MM.1S (cell line): ENCODE measurements around the gene OR5K2.

Experiments used
- DNase-seq: peaks from one replicate; pipeline ENCODE4 v3.0.0-alpha.2; 2015
- H2AFZ ChIP-seq: fragments of 300-600 bp; sonication (generic); 2 replicates; pipeline ENCODE4 v1.6.0; 2016; ENCODE audit warnings: antibody characterized with exemption, low read length
- H3F3A ChIP-seq: fragments of 300-600 bp; sonication (generic); 2 replicates; pipeline ENCODE4 v1.6.1; 2016; ENCODE audit warnings: mild to moderate bottlenecking, antibody characterized with exemption, low read length, moderate library complexity, mixed read lengths; ENCODE audit not compliant: insufficient read depth
- H3K27ac ChIP-seq: fragments of 300-600 bp; sonication (generic); 2 replicates; pipeline ENCODE4 v1.5.1; 2016; ENCODE audit warnings: mild to moderate bottlenecking, low read length
- H3K27me3 ChIP-seq: fragments of 300-600 bp; sonication (generic); replicated peaks from 2 replicates; pipeline ENCODE4 v1.6.0; 2016; ENCODE audit warnings: low read length; ENCODE audit not compliant: insufficient read depth
- H3K36me3 ChIP-seq: fragments of 300-600 bp; sonication (generic); replicated peaks from 2 replicates; pipeline ENCODE4 v1.6.1; 2016; ENCODE audit warnings: mild to moderate bottlenecking, low read length, mixed read lengths; ENCODE audit not compliant: insufficient read depth
- H3K4me1 ChIP-seq: fragments of 300-600 bp; sonication (generic); 2 replicates; pipeline ENCODE4 v1.6.1; 2016; ENCODE audit warnings: low read length, mixed read lengths
- H3K4me2 ChIP-seq: fragments of 300-600 bp; sonication (generic); 2 replicates; pipeline ENCODE4 v1.6.0; 2016; ENCODE audit warnings: low read depth, low read length
- H3K4me3 ChIP-seq: fragments of 300-600 bp; sonication (generic); 2 replicates; pipeline ENCODE4 v1.5.1; 2016; ENCODE audit warnings: low read length, mixed read lengths
- H3K79me2 ChIP-seq: fragments of 300-600 bp; sonication (generic); 2 replicates; pipeline ENCODE4 v1.6.1; 2016; ENCODE audit warnings: mixed run types, low read length, mixed read lengths
- H3K9ac ChIP-seq: fragments of 300-600 bp; sonication (generic); 2 replicates; pipeline ENCODE4 v1.6.1; 2016; ENCODE audit warnings: low read length, mixed read lengths
- H3K9me2 ChIP-seq: fragments of 300-600 bp; sonication (generic); replicated peaks from 2 replicates; pipeline ENCODE4 v1.6.1; 2016; ENCODE audit warnings: mild to moderate bottlenecking, low read length, mixed read lengths; ENCODE audit not compliant: insufficient read depth
- H3K9me3 ChIP-seq: fragments of 300-600 bp; sonication (generic); replicated peaks from 2 replicates; pipeline ENCODE4 v1.6.1; 2016; ENCODE audit warnings: mild to moderate bottlenecking, low read length, mixed read lengths; ENCODE audit not compliant: insufficient read depth
- H4K20me1 ChIP-seq: fragments of 300-600 bp; sonication (generic); 2 replicates; pipeline ENCODE4 v1.6.1; 2016; ENCODE audit warnings: mild to moderate bottlenecking, low read length, moderate library complexity, mixed read lengths; ENCODE audit not compliant: insufficient read depth
- CTCF ChIP-seq: fragments of 300-600 bp; sonication (generic); IDR thresholded peaks from 2 replicates; pipeline ENCODE4 v1.5.1; 2016; ENCODE audit warnings: antibody characterized with exemption, low read length, mixed read lengths
- EZH2 ChIP-seq: fragments of 300-600 bp; sonication (generic); optimal IDR thresholded peaks from 2 replicates; pipeline ENCODE3; 2017; ENCODE audit warnings: low read depth, mild to moderate bottlenecking, antibody characterized with exemption, low read length, mixed read lengths
- EZH2phosphoT487 ChIP-seq: fragments of 300-600 bp; sonication (generic); IDR thresholded peaks from 2 replicates; pipeline ENCODE4 v1.6.1; 2018; ENCODE audit warnings: antibody characterized with exemption, low read length

The OR5K2 gene

DNA sequence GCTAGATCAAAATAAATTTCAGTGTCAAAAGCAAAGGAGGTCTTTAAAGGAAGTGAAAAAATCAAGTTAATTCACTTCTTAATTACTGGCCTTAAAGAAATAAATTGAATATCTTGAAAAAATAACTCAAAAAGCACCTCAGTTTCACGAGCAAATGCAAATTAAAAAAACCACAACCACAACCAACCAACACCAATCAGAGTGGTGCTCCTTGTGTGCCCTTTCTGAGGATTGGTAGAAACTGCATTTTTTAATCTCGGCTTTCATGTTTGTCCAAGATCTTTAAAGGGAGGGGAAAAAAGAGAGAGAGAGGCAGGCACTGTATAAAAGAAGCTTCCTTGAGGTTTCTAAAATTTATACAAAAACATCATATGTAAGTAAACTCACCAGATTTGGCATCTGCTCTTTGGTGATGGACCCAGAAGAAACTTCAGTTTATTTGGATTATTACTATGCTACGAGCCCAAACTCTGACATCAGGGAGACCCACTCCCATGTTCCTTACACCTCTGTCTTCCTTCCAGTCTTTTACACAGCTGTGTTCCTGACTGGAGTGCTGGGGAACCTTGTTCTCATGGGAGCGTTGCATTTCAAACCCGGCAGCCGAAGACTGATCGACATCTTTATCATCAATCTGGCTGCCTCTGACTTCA lies 34.3 kb downstream of the OR5K2 start, which contains the start of gene GPR15:
Gene GPR15 (plus strand): TSS at position 357 of the 653 bp plus-strand sequence. CDS start 56 bp downstream, at position 413.
- Histone ChIP-seq H3K4me1 (0 out of 2 replicates have a peak, but pooled peaks cover 3% of the 10 kb centered on the region), H4K20me1 (no peaks in the 10 kb centered on the region), H3K27ac (no peak within 1 kb of the TSS), H3F3A (no peaks in the 10 kb centered on the region), H3K9me2 (no peaks in the 10 kb centered on the region), H3K4me3 (no peak within 1 kb of the TSS), H2AFZ (no peak within 1 kb of the TSS), H3K79me2 (no peaks in the 10 kb centered on the region), H3K27me3 (no peaks in the 10 kb centered on the region), H3K9me3 (no peaks in the 10 kb centered on the region), H3K36me3 (no peaks in the 10 kb centered on the region), H3K9ac (no peak within 1 kb of the TSS), H3K4me2 (no peak within 1 kb of the TSS)
- DNase-seq, result no peak
- TF ChIP-seq EZH2, result no peak
- no peak for TF ChIP-seq CTCF

DNA sequence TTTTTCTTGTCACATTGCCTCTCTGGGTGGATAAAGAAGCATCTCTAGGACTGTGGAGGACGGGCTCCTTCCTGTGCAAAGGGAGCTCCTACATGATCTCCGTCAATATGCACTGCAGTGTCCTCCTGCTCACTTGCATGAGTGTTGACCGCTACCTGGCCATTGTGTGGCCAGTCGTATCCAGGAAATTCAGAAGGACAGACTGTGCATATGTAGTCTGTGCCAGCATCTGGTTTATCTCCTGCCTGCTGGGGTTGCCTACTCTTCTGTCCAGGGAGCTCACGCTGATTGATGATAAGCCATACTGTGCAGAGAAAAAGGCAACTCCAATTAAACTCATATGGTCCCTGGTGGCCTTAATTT lies 34.8 kb downstream of the OR5K2 start:
- H3F3A ChIP-seq, result no peaks in the 10 kb centered on the region
- H3K9me3 ChIP-seq, result no peaks in the 10 kb centered on the region
- no peaks in the 10 kb centered on the region for H3K36me3 ChIP-seq
- H3K4me1 ChIP-seq, result 0 out of 2 replicates have a peak, but pooled peaks cover 3% of the 10 kb centered on the region
- H2AFZ ChIP-seq, result no peak overlapping the region
- no peak overlapping the region for H3K4me3 ChIP-seq
- no peak overlapping the region for H3K9ac ChIP-seq
- DNase-seq, result no peak
- H3K9me2 ChIP-seq, result no peaks in the 10 kb centered on the region
- H3K27me3 ChIP-seq, result no peaks in the 10 kb centered on the region
- no peak overlapping the region for H3K4me2 ChIP-seq
- no peaks in the 10 kb centered on the region for H4K20me1 ChIP-seq
- no peaks in the 10 kb centered on the region for H3K79me2 ChIP-seq
- H3K27ac ChIP-seq, result no peak overlapping the region
- TF ChIP-seq EZH2phosphoT487, result no peak
- TF ChIP-seq EZH2, result no peak
- no peak for TF ChIP-seq CTCF

- no peak overlapping the region for H3K4me3 ChIP-seq
- H3K9ac ChIP-seq, result no peak overlapping the region
- H3F3A ChIP-seq, result no peaks in the 10 kb centered on the region
- H4K20me1 ChIP-seq, result no peaks in the 10 kb centered on the region
- TF ChIP-seq EZH2phosphoT487, result no peak
- TF ChIP-seq CTCF, result no peak
- TF ChIP-seq EZH2, result no peak
- no peak overlapping the region for H3K4me2 ChIP-seq
- no peaks in the 10 kb centered on the region for H3K36me3 ChIP-seq
- DNase-seq, result no peak
- no peak overlapping the region for H2AFZ ChIP-seq
- H3K4me1 ChIP-seq, result 0 out of 2 replicates have a peak, but pooled peaks cover 3% of the 10 kb centered on the region
- H3K9me2 ChIP-seq, result no peaks in the 10 kb centered on the region
- H3K79me2 ChIP-seq, result no peaks in the 10 kb centered on the region
- no peaks in the 10 kb centered on the region for H3K27me3 ChIP-seq
- no peaks in the 10 kb centered on the region for H3K9me3 ChIP-seq
- H3K27ac ChIP-seq, result no peak overlapping the region
Measured at GRCh38 chr3:98532709-98533571, 35.5 kb downstream of the OR5K2 start.
